ENCODE data around the gene TEX35. TPM values are rescaled to one million over a fixed set of nuclear protein-coding genes. Genes with fewer than 3 reads are reported as not detected.
A peak's percentile ranks its signal among the peaks of the same experiment; 100 is the strongest.
"Not testable (repeated sequence)": the region's sequence is repeated elsewhere in the genome, so short reads cannot be mapped to it uniquely, and the experiment has no call there.

TEX35 gene
- total RNA-seq, 1 experiment from 2014 or later, result not detected

DNA sequence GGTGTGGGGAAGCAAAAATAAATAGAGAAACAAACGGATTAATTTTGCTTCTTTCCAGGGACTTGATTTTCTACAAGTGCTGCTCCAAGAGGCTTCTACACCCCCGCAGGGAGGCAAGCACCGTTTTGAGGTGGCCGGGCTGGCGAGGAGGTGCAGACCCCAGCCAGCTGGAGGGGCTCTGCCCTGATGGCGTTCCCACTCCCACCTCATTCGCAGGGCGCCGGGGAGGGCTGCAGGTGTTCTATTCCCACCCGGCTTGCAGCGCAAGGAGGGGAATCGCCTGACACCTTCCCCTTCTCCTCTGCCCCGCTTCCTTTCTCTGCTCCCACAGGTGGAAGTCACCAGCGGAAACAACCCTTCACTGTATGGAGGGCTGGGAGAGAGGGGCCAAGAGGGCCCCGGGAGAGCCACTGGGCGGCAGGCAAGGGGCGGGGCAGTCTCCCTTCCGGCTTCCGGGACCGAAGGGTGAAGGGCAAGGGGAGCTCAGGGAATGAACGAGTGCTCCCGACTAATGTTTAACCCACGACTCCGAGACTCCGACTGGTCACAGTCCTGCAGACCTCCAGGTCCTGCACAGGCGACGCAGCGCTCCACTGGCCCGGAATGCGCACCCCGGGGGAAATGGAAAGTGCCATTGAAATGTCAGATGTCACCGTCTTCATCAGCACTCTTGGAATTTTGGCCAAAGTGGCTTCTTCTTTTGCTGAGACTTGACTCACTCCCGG is 29.1 kb downstream of the TEX35 start:
- DNase-seq (ENCODE audit: low spot score), result no peak

DNA sequence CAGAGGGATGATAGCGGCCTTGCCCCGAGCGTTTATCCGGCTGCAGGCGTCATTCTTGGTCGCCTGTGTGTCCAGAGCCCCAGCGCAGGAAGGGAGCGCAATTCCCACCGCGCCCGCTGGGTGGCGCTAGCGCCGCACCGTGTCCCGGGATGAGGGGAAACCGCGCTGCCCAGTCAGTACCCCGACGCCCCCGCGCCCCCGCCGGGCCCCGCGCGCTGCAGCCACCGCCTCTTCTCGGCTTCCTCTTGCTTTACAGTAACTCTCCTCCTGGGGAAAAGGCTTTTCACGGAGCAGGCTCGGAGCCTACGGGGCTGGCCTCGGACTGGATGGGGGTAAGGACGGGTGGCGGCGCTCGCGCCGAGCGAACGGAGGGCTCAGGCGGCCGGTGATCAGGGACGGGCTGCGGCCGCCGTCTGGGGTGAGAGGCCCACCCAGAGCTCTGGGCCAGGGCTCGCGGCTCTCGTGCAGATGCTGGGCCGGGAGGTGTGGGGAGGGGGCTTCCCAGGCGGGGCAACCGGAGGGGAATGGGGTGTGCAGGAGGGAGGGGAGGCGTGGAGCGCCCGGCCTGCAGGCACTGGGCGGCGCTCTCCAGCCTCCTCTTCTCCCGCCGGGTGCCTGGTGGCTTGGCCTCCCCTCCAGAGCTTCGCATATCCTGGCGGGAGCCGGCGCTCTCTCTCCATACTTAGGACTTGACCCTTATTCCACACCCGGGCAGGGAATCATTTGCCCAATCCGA is 29.8 kb downstream of the TEX35 start:
- DNase-seq (ENCODE audit: low spot score), result peak; percentile 53

GRCh38 chr1:178543290-178543607 is 30.3 kb downstream of the TEX35 start:
- no peak for DNase-seq (ENCODE audit: low spot score)

GRCh38 chr1:178544531-178544930 is 31.6 kb downstream of the TEX35 start:
- DNase-seq (ENCODE audit: low spot score), result no peak

DNA sequence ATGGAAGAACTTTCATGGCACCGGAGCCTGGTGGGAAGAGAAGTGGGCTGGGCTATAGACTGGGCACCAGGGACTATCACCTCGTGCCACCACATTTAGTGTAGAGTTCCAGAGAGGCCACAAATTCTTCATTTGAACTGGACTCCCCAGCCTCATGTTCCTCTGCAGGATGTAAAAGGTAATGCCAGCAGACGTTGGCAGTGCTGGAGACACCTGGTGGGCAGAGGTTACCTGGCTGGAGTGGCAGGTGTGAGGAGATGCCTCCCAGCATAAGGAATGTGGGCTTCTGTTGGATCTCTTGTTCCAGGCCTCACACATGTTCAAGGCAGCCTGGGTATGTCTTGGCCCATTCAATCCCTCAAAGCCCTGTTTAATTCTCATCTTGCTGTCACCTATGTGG is 35.2 kb downstream of the TEX35 start:
- DNase-seq (ENCODE audit: low spot score), result no peak

- DNase-seq (ENCODE audit: low spot score), result no peak
Measured at GRCh38 chr1:178551307-178551706, 38.4 kb downstream of the TEX35 start.

DNA sequence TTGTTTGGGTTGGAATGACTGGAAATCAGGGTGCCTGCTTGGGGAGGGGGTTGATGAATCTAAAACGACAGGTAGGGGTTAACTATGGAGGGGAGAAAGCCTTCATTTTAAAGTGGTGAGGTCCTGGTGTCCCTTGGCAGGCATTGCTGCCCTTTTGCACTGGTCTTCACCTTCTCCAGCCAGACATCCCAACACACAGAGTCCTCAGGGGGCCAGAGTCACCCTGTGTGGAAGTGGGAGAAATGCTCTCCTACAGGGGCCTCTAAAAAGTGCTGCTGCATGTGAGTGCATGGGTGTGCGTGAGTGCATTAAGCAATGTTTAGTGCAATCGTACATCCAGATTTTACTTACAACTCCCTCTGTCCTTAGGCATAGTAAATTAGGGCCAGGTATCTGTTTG is 39.0 kb downstream of the TEX35 start:
- DNase-seq (ENCODE audit: low spot score), result no peak

DNA sequence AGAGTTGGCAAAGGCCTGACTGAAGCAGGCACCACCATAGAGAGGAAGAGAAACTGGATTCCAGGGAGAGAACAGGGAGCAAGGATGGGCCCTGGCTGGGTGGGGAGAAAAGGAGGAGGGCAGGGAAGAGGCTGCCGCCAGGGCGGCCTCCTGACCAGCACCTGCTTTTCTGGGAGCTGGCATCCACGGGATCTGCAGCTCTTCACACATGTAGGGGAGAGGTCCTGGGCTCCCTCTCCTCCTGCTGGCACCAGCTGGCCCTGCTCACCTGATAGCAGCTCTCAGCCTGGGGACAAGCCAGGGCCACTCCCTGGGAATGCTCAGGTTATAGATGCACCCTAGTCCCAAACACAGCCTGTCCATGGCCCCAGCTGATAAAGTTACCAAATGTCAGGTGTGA is 39.9 kb downstream of the TEX35 start:
- DNase-seq (ENCODE audit: low spot score), result no peak

DNA sequence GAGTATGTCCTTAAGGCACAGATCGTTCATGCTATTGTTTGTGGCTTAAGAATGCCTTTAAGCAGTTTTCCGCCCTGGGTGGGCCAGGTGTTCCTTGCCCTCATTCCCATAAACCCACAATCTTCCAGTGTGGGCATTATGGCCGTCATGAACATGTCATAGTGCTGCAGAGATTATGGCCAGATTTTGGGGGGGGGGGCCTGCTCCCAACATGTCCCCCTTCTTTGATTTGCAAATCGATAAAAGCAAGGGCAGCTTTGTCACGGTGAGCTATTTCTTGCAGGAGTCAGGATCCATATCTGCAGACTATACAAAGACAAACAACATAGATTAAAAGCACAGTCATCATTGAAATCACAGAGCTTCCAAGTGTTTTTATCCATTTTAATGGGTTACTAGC is 41.4 kb downstream of the TEX35 start:
- DNase-seq (ENCODE audit: low spot score), result not testable (repeated sequence)

GRCh38 chr1:178555613-178556012 is 42.7 kb downstream of the TEX35 start:
- DNase-seq (ENCODE audit: low spot score), result not testable (repeated sequence)

DNA sequence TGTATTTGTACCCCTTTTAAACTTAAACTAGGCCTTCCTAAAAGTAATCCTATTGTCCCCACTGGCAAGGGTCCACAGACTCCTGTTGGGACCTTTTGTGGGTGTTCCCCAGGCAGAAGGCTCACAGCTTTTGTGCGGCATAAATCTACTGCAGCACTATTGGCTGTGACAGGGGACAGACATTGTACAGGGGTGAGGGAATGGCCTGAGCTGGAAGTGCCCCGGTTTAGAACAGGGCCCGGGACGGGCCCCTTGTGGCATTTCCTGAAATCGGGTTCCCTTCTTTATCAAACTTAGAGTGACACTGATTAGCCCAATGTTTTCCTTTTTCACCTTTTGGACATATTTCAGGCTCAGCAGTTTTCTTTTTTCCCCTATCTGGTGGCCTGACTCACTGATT is 45.9 kb downstream of the TEX35 start:
- not testable (repeated sequence) for DNase-seq (ENCODE audit: low spot score)

DNA sequence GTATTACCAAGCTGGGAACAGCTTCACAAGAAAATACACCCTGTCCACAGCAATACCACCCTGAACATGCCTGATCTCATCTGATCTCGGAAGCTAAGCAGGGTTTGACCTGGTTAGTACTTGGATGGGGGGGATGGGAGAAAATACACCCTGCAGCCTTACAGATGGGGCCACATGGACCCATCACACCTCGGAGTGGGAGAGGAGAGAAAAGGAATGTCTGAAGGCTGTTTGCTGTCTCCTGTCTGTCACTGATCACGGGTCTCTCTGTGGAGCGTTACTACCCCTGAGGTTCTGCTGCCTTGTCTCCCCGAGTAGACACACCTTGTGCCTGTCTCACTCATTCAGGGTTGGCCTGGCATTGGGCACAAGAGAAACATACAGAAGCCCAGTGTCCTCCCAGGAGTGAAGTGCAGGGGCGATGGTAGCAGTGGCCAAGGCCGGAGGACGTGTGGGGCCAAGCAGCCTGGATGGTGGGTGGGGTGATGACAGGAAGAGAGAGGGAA is 48.0 kb downstream of the TEX35 start:
- no peak for DNase-seq (ENCODE audit: low spot score)

DNA sequence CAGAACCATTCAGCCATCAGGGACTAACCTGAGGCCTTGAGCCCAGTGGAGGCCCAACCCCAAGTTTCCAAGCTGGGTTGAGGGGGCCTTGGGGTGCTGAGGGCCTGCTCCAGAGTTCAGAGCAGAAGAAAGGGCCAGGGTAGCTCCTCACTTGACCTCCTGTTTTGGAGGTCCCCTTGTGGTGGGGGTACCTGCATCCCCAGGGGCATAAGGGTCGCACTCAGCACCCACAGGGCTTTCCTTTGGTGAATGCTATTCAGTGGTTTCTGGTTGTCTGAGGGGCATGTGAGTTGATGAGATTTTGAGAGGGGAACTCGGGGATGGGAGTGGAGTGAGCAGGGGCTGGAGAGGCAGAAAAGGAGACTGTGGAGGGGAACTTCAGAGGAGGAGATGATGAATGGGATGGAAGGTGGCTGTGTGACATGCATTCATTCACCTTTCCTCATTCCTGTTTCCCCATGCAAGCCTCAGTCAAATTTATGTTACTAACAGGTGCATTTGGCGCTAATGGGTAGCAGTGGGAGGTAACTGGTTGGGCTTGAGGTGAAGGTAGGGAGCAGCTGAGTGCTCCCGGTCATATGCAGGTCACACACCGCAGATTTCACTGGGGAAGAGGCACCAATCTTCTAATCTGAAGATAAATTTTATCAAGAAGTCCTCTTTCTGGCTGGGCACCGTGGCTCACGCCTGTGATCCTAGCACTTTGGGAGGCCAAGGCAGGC is 50.4 kb downstream of the TEX35 start:
- DNase-seq (ENCODE audit: low spot score), result no peak

- DNase-seq (ENCODE audit: low spot score), result no peak
Measured at GRCh38 chr1:178564086-178564782, 51.3 kb downstream of the TEX35 start.

GRCh38 chr1:178564783-178565180 is 51.9 kb downstream of the TEX35 start:
- no peak for DNase-seq (ENCODE audit: low spot score)

DNA sequence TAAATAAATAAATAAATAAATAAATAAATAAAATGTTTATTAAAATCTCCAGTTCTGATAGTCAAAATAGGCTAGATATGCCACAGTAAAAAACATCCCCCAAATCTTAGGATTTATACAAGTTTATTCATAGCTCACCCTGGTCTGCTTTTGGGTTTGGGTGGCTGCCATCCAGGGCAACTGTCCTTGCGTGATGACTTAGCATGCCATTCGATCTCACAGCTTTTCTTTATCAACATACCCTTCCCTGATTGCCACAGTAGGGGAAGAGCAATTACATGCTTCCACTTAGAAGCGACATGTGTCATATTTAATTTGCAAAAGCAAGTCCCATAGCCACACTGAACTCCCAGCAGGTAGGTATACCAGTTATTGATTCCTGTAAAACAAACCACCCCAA is 52.7 kb downstream of the TEX35 start:
- DNase-seq (ENCODE audit: low spot score), result no peak

- no peak for DNase-seq (ENCODE audit: low spot score)
Measured at GRCh38 chr1:178566187-178566586, 53.3 kb downstream of the TEX35 start.

DNA sequence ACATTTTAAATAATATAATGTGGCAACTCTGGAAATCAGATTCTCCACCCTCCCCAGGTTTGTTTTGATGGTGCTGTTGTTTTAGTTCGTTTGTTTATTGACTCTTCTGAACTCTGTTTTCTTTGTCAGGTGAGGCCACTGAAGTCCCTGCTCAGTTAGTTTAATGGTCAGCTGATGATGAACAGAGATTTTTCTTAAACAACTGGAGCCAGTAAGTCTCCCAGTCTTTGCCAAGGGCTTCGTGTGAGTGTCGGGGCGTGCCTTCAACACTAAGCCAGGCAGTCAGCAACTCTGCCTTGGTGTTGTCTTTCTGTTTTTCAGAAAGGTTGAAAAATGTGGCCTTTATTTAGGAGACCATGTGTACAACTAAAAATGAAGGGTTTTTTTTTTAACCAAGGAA is 58.9 kb downstream of the TEX35 start:
- no peak for DNase-seq (ENCODE audit: low spot score)
